GM18520 (cell line): Measurements from ENCODE around the gene RNF112.

Experiments
- ATAC-seq: cut with Tn5 transposase; IDR thresholded peaks from one replicate; pipeline ENCODE4 v1.9.1; 2021; ENCODE audit not compliant: unreplicated experiment

The RNF112 gene

DNA sequence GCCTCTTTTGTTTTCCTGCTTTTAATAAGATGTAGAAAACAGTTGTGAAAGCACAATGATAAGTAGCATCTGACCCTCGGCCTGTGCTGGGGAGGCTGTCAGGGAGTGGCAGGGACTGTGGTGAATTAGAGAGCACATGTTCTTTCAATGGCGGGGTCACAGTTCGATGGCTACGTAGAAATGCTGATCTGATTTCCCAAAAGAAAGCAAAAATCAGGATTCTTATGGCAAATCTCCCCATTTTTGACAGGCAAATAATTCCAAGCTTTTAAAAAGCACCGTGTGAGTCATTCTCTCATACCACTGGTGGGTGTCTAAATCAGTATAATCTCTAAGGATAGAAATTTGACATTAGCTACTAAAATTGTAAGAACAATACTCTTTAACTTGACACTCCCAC lies 36.9 kb upstream of the RNF112 start:
- ATAC-seq, result no peak

DNA sequence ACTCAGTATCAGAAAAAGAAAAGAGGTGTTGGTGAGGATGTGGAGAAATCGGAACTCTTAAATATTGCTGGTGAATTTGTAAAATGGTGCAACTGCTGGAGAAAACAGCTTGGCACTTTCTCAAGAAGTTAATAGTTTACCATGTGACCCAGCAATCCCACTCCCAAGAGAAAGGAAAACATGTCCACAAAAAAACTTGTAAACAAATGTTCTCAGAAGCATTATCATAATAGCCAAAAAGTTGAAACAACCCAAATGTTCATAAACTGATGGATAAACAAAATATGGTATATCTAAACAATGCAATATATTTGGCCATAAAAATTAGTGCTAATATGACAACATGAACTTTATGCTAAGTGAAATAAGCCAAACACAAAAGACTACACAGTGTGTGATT lies 35.3 kb upstream of the RNF112 start:
- ATAC-seq, result no peak

DNA sequence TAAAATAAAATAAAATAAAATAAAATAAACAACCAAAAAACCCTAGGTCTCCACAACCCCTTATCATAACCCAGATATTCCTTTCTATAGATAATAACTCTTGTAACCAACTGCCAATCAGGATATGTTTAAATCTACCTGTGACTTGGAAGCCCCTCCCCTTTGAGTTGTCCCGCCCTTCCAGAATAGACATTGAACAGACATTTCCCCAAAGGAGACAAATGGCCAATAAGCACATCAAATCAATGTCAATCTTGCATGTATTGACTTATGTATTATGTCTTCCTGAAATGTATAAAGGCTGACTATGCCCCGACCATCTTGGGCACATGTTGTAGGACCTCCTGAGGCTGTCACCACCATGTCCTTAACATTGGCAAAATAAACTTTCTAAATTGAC lies 34.2 kb upstream of the RNF112 start:
- ATAC-seq, result no peak

DNA sequence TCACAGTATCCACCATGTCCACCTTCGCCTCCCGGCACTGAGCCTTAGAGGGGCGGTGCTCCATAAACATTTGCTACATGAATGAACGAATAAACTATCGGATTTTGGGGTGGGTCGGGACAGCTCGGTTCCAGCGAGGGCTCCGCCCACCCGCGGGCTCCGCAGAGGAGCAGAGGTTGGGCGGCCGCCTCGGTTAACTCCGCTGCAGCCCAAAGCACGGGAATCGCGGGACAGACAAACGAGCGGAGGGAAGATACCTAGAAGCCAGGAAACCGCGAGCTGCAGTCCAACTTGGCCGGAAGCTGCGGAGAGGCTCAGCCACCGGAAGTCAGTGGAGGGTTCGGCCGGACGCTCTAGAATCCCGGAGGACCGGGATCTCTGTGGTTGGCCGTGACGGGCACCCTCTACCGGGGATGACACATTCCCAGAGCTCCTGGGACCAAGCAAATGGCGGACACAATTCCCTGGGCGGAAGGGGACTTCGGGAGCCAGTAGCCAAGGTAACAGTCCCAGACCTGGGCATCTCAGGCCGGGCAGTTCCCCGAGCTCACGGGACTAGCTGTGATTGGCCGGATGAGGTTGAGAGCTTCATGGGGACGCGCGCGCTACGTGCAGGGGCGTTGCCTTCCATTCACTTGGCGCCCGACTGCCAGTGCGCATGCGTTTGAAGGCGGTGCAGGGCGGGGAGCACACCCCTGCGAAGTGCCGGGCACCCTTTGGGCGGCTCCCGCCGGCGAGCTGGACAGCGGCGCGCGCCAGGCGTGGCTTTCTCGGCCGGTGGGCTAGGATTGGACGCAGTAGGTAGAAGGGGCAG lies 33.2 kb upstream of the RNF112 start:
- peak; percentile 94 for ATAC-seq

DNA sequence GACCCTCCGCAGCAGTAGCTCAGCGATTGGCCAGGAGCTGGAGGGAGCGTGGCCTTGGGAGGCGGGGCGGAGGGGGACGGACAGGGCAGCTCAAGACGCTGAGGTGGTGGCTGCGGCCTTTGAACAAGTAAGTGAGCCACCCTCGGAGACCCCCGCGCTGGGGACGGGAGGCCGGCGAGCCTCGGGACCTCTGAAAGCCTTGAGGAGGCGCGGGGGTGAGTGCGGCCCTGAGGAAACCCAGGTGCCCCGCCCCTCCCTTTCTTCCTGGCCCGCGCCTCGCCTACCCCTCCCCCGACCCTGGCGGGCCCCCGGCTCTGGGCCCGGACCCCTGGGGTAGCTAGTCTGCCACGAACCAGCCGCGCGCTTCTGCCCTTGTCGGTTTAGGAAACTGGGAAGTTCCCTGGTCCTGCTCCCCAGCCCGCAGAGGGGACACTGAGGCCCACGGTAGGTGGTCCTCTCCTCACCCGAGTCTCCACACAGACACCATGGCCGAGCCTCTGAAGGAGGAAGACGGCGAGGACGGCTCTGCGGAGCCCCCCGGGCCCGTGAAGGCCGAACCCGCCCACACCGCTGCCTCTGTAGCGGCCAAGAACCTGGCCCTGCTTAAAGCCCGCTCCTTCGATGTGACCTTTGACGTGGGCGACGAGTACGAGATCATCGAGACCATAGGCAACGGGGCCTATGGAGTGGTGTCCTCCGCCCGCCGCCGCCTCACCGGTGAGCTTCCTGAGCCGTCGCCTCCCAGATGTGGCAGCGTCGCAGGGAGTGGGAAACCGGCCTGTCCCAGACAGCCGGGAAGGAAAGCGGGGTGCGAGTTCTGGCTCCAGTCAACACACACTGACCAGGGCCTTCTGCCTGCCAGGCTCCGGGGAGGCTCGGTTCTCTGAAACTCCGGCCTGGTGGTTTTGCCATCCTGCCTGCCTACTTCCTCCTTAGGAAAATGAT lies 32.3 kb upstream of the RNF112 start, which contains the start of gene MAPK7:
Gene MAPK7 (plus strand): TSS at position 83 of the 945 bp plus-strand sequence. CDS start 403 bp downstream, at position 486.
- no peak for ATAC-seq

DNA sequence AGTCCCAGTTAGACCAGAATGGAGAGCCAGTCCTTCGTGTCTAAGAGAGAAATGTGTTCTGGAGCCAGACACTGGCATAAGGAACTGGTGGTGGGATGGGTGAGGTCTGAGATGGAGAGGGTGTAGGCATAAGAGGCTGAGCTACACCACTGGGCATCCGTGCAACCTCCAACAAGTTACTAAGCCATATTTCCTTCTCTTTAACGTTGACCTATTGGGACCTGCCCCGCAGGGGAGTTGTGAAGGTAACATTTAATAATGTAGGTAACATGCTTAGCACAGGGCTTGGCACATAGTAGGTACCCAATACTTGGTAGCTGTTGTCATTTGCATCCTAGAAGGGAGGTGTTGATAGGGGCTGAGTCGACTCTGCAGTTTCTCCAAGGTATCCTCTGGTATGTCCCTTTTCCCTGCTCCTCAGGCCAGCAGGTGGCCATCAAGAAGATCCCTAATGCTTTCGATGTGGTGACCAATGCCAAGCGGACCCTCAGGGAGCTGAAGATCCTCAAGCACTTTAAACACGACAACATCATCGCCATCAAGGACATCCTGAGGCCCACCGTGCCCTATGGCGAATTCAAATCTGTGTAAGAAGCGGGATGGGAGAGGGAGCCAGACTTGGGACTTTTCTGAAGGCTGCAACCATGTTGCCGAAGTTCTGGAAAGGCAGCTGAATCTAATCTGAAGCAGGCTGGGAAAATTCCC lies 31.5 kb upstream of the RNF112 start:
- no peak for ATAC-seq

DNA sequence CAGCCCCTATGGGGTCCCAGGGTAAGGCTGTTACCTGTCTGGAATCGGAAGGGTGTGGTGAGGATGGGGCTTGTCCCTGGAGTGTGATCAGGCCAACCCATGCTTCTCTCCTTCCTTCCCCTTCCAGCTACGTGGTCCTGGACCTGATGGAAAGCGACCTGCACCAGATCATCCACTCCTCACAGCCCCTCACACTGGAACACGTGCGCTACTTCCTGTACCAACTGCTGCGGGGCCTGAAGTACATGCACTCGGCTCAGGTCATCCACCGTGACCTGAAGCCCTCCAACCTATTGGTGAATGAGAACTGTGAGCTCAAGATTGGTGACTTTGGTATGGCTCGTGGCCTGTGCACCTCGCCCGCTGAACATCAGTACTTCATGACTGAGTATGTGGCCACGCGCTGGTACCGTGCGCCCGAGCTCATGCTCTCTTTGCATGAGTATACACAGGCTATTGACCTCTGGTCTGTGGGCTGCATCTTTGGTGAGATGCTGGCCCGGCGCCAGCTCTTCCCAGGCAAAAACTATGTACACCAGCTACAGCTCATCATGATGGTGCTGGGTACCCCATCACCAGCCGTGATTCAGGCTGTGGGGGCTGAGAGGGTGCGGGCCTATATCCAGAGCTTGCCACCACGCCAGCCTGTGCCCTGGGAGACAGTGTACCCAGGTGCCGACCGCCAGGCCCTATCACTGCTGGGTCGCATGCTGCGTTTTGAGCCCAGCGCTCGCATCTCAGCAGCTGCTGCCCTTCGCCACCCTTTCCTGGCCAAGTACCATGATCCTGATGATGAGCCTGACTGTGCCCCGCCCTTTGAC lies 30.3 kb upstream of the RNF112 start:
- ATAC-seq, result no peak

DNA sequence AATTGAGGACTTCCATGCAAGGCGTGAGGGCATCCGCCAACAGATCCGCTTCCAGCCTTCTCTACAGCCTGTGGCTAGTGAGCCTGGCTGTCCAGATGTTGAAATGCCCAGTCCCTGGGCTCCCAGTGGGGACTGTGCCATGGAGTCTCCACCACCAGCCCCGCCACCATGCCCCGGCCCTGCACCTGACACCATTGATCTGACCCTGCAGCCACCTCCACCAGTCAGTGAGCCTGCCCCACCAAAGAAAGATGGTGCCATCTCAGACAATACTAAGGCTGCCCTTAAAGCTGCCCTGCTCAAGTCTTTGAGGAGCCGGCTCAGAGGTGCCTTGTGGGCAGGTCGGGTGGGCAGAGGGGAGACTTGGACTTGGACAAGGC lies 29.7 kb upstream of the RNF112 start:
- ATAC-seq, result no peak

DNA sequence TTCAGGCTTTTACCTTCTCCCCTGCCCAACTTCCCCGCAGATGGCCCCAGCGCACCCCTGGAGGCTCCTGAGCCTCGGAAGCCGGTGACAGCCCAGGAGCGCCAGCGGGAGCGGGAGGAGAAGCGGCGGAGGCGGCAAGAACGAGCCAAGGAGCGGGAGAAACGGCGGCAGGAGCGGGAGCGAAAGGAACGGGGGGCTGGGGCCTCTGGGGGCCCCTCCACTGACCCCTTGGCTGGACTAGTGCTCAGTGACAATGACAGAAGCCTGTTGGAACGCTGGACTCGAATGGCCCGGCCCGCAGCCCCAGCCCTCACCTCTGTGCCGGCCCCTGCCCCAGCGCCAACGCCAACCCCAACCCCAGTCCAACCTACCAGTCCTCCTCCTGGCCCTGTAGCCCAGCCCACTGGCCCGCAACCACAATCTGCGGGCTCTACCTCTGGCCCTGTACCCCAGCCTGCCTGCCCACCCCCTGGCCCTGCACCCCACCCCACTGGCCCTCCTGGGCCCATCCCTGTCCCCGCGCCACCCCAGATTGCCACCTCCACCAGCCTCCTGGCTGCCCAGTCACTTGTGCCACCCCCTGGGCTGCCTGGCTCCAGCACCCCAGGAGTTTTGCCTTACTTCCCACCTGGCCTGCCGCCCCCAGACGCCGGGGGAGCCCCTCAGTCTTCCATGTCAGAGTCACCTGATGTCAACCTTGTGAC lies 29.1 kb upstream of the RNF112 start:
- ATAC-seq, result no peak

DNA sequence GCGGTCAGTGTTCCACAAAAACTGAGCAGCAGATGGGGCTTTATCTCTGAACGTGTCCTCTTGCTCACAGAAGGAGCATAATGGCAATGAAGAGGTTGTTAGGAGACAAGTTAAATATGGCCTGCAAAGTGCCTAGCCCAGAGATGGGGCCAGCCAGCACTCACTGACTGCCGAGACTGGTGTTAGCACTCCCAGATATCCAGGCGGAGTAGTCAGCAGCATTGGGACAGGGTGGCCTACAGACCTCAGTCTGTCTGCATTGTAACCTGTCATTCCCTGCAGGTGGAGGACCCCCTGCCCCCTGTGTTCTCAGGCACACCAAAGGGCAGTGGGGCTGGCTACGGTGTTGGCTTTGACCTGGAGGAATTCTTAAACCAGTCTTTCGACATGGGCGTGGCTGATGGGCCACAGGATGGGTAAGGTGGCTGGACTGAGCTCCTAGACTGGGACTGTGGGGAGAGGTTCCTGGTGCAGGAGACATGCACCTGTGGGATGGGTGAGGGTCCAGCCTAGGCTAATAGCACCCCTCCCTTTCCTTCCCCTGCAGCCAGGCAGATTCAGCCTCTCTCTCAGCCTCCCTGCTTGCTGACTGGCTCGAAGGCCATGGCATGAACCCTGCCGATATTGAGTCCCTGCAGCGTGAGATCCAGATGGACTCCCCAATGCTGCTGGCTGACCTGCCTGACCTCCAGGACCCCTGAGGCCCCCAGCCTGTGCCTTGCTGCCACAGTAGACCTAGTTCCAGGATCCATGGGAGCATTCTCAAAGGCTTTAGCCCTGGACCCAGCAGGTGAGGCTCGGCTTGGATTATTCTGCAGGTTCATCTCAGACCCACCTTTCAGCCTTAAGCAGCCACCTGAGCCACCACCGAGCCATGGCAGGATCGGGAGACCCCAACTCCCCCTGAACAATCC lies 28.2 kb upstream of the RNF112 start:
- no peak for ATAC-seq

DNA sequence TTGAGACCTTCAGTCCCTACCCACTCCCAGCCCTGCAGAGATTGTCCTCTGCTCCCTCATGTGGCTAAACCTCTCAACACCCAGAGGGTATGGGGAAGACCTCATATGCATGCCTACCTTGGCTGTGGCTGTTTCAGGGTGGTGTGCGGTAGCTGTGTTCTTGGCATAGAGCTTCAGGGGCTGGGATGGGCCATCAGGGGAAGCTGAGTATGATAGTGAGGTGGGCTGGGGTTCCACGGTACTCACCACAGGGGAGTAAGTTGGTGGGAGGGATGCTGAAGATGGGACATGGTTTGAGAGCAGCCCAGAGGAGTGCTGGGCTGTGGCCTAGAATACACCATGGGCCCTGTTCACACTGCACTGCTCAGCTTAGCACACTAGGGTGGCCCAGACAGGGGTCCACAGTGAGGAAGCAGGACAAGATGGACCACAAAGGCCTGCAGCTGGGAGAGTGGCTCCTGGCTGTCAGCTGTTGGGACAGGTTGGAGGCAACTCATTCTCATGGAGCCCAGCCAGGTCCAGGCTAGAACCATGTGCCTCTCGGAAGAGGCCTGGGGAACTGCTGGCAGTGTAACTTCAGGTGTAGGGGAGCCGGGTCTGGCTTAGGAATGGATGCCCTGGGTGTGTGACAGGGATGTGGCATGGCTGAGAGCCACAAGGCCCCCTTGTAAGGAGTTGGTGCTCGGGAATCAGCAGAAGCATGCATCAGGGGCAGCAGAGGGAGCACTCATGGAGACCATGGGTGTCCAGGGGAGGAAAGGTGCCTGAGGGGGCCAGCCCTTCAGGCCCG lies 27.2 kb upstream of the RNF112 start:
- ATAC-seq, result no peak

DNA sequence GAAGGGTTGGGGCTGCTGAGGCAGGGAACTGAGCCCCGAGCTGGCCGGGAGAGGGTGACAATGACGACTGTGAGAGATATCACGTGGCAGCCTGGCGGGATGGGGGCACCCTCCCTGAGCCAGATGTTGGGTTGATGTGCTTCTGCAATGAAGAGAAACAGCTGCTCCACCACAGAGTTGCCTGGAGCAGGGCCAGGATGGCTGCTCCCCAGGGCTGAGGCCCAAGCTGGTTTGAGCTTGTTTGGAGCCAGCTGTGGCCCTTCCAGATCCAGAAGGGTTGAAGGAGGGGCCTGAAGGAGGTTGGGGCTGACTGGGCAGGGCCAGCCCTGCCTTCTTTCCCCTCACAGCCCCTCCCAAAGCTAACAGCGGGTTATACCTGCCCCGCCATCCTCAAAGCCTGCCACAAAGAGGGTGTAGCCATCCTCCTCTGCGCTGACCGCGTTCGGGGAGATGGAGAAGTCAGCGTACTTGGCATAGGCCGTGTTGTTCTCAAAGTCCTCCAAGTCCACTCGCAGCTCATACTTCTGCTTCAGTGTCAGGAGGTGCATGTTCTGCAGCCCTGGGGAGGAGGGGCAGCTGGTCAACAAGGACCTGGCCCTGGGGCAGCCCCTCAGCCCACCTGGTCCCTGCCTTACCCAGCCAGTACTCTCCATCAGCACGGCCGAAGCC lies 26.2 kb upstream of the RNF112 start:
- no peak for ATAC-seq

DNA sequence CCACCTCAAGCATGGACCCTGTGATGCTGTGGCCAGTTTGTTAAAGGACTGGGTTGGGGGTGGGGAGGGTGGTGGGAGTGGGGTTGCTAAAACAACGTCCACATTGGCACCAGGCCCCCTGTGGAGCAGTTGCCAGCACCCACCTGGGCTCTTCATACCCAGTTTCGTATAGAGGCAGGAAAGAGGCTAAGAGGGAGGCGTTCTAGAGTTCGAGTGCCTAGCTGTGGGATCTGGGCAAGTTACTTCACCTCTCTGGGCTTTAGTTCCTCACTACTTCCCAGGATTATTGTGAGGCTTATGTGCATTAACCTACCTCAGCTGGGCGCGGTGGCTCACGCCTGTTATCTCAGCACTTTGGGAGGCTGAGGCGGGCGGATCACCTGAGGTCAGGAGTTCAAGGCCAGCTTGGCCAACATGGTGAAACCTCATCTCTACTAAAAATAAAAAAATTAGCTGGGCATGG lies 25.5 kb upstream of the RNF112 start:
- no peak for ATAC-seq

DNA sequence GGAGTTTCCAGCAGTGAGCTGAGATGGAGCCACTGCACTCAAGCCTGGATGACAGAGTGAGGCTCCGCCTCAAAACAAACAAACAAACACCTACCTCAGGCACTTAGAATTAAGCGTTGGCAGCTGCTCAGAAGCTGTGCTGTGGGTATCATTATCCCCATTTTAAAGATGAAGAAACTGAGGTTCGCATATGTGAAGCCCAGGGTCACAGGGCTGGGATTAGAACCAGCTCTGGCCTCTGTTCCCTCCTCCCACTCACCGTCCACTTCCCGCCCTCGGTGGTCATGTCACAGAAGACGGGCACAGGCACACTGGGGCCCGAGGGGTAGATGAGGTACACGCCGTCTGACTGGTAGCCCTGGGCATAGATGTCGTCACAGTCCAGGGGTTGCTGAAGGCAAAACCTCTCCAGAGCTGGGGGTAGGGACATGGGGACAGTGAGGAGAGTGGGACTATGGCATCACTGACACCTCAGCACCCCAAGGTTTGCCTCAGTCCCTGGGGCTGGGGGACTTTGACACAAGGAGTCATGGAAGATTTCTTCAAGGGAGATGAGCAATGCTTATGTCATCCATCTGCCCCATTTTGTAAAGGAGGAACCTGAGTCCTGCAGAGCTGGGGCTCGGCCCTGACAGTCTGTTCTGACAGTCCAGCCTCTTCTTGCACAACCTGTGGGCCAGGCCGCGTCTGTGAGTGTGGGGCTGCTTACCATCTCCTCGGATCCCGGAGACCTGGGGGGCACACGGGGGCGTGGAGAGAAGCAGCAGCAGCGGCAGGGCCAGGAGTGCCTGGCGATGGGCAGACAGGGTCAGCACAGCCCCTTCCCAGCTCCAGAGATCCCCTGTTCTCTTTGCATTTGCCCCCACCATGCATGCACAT lies 24.7 kb upstream of the RNF112 start:
- ATAC-seq, result no peak

DNA sequence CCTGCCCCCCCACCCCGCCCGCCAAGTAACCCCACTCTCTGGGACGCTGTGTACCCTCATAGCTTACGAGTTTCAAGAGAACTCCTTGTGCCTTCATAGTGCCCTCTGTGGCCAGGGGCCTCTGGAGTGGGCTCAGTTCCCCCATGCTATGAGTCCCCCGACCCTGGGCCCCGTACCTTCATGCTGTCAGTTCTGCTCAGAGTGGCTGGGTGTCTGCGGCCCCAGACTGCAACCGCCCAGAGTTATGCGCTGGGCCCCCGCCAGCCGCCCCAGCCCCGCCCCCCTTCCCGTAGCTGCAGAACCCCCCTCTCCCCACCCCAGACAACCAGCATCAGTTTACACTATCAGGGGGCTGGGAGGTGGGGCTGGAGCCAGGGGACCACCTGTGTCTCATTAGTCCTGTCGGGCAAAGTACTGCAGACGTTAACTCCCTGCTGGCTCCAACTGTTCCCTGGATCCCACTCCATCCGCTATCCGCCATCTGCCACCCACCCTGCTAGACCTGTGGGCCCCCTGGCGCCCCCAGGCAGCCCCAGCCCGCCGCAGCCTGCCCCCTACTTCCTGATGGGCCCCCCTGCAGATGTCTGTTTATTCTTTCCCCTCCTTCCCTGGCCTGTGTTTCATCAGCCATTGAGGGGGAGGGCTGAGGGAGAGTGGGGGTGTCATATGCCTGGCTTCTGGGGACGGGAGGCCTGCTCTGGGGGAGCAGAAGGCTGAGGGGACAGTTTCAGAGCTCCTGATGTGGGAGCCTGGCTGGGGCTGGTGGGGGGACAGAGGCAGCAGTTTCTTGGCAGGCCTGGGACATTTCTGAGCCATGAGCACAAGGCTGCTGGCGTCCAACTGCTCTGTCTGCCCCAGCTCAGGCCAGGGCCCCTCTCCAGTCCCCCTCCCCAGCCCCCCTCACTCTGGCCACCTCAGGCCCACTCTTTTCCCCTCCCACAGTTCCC lies 23.8 kb upstream of the RNF112 start, which contains the start of gene MFAP4:
Gene MFAP4 (minus strand): TSS at position 217 of the 947 bp plus-strand sequence. CDS start 35 bp downstream, at position 182.
- no peak for ATAC-seq
